Measurements from ENCODE around the gene CLPSL2. TPM values are rescaled to one million over a fixed set of nuclear protein-coding genes. Genes with fewer than 3 reads are reported as not detected.

CLPSL2 gene
- total and polyA plus RNA-seq, 10 of the 15 experiments (the other 5 are each of a cell fraction or from before 2014, with no cell fraction given), result 0.32 to 1.3 TPM; not detected in 8

DNA sequence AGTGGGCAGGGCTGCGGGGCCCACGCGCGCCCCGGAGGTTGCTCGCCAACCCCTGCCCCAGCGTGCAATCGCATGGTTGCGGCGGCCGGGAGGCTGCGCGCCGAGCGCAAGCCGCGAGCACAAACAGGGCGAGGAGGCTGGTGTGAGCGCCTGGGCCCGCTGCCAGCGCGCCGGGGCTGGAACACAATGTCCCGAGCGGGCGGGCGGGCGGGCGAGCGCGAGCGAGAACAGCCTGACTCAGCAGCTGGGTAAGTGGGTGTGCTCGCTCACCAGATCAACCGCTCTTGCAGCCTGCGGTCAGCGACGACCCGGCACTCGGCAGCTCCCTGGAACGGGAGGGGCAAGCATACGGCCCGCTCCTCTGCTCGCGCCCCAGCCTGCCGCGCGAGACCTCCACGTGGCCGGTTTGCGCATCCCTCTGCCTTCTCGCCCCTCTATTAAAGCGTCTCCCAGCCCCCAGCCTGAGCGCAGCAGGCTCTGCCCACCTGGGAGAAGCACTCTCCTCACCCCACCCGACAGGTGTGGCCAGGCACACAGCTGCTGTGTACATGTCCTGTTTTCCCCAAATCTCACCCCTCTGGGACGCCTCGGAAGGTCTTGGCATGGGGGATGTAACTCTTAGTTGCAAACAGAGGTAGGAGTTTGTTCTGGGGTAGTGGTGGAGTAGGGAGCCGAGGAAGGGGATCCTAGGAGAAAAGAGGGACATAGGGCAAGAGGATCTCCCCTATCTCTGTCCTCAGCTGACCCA lies 48.3 kb upstream of the CLPSL2 start (continued):
- TF ChIP-seq YY1 (IDR thresholded peaks at IDR 0.05; ENCODE audit: low read depth, low read length) (peak; percentile 30; the same call in 1 of the 2 replicates), RAD51 (IDR thresholded peaks at IDR 0.05) (0 out of 2 replicates have a peak, but pooled peaks have one; percentile 12), NR2F1 (conservative IDR thresholded peaks at IDR 0.05) (peak; percentile 33; the same call in 1 of the 2 replicates), KAT2A (conservative IDR thresholded peaks at IDR 0.05; ENCODE audit: control insufficient read depth, low read depth, low read length) (no peak), ZNF207 (IDR thresholded peaks at IDR 0.05; ENCODE audit: borderline replicate concordance) (0 out of 2 replicates have a peak, but pooled peaks have one; percentile 70), SREBF2 (IDR thresholded peaks at IDR 0.05; ENCODE audit: low read length) (no peak), JUNB (IDR thresholded peaks at IDR 0.05) (no peak), NFIC (IDR thresholded peaks at IDR 0.05; ENCODE audit: low read depth, low read length) (no peak), ZSCAN29 (IDR thresholded peaks at IDR 0.05) (no peak), GABPA (IDR thresholded peaks at IDR 0.05; ENCODE audit: low read depth) (no peak), SMARCA5 (IDR thresholded peaks at IDR 0.05) (no peak), EED (IDR thresholded peaks at IDR 0.05; ENCODE audit: low read depth) (peak; percentile 22; the same call in 1 of the 2 replicates), KLF5 (IDR thresholded peaks at IDR 0.05; ENCODE audit: partially characterized antibody) (peak; percentile 65), SIX5 (IDR thresholded peaks at IDR 0.05; ENCODE audit: low read depth, low read length, severe bottlenecking) (no peak), HDGF (IDR thresholded peaks at IDR 0.05) (peak; percentile 89), HDAC6 (IDR thresholded peaks at IDR 0.05; ENCODE audit: unreplicated experiment) (no peak), EP300 (IDR thresholded peaks at IDR 0.05; ENCODE audit: borderline replicate concordance in 1 of 2, control insufficient read depth in 1 of 2, low read depth in 2 of 2, low read length in 2 of 2) (0 out of 4 replicates have a peak, but pooled peaks of 1 of the 2 experiments have one; percentile 18)
- TF ChIP-seq, protein P1, sequence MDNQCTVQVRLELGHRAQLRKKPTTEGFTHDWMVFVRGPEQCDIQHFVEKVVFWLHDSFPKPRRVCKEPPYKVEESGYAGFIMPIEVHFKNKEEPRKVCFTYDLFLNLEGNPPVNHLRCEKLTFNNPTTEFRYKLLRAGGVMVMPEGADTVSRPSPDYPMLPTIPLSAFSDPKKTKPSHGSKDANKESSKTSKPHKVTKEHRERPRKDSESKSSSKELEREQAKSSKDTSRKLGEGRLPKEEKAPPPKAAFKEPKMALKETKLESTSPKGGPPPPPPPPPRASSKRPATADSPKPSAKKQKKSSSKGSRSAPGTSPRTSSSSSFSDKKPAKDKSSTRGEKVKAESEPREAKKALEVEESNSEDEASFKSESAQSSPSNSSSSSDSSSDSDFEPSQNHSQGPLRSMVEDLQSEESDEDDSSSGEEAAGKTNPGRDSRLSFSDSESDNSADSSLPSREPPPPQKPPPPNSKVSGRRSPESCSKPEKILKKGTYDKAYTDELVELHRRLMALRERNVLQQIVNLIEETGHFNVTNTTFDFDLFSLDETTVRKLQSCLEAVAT (IDR thresholded peaks at IDR 0.05), result peak; percentile 95
- TF ChIP-seq, protein P2, sequence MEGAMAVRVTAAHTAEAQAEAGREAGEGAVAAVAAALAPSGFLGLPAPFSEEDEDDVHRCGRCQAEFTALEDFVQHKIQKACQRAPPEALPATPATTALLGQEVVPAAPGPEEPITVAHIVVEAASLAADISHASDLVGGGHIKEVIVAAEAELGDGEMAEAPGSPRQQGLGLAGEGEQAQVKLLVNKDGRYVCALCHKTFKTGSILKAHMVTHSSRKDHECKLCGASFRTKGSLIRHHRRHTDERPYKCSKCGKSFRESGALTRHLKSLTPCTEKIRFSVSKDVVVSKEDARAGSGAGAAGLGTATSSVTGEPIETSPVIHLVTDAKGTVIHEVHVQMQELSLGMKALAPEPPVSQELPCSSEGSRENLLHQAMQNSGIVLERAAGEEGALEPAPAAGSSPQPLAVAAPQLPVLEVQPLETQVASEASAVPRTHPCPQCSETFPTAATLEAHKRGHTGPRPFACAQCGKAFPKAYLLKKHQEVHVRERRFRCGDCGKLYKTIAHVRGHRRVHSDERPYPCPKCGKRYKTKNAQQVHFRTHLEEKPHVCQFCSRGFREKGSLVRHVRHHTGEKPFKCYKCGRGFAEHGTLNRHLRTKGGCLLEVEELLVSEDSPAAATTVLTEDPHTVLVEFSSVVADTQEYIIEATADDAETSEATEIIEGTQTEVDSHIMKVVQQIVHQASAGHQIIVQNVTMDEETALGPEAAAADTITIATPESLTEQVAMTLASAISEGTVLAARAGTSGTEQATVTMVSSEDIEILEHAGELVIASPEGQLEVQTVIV (IDR thresholded peaks at IDR 0.05; ENCODE audit: borderline replicate concordance, partially characterized antibody), result no peak
- TF ChIP-seq, protein P3, sequence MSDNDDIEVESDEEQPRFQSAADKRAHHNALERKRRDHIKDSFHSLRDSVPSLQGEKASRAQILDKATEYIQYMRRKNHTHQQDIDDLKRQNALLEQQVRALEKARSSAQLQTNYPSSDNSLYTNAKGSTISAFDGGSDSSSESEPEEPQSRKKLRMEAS (IDR thresholded peaks at IDR 0.05; ENCODE audit: low read depth, low read length), result peak; percentile 85
- TF ChIP-seq, protein P4, sequence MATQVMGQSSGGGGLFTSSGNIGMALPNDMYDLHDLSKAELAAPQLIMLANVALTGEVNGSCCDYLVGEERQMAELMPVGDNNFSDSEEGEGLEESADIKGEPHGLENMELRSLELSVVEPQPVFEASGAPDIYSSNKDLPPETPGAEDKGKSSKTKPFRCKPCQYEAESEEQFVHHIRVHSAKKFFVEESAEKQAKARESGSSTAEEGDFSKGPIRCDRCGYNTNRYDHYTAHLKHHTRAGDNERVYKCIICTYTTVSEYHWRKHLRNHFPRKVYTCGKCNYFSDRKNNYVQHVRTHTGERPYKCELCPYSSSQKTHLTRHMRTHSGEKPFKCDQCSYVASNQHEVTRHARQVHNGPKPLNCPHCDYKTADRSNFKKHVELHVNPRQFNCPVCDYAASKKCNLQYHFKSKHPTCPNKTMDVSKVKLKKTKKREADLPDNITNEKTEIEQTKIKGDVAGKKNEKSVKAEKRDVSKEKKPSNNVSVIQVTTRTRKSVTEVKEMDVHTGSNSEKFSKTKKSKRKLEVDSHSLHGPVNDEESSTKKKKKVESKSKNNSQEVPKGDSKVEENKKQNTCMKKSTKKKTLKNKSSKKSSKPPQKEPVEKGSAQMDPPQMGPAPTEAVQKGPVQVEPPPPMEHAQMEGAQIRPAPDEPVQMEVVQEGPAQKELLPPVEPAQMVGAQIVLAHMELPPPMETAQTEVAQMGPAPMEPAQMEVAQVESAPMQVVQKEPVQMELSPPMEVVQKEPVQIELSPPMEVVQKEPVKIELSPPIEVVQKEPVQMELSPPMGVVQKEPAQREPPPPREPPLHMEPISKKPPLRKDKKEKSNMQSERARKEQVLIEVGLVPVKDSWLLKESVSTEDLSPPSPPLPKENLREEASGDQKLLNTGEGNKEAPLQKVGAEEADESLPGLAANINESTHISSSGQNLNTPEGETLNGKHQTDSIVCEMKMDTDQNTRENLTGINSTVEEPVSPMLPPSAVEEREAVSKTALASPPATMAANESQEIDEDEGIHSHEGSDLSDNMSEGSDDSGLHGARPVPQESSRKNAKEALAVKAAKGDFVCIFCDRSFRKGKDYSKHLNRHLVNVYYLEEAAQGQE (IDR thresholded peaks at IDR 0.05; ENCODE audit: low read depth, low read length), result no peak
